Mesodermal cell (in vitro differentiated cells): ENCODE measurements around the gene ZNF468. TPM values are rescaled to one million over a fixed set of nuclear protein-coding genes. Genes with fewer than 3 reads are reported as not detected.
A peak's percentile ranks its signal among the peaks of the same experiment; 100 is the strongest.
"Not testable (repeated sequence)": the region's sequence is repeated elsewhere in the genome, so short reads cannot be mapped to it uniquely, and the experiment has no call there.

Experiments used
- H3K27ac ChIP-seq: 2 replicates; pipeline ENCODE4 v1.7.0; 2013; ENCODE audit warnings: mild to moderate bottlenecking, low read depth, low read length, moderate library complexity; ENCODE audit not compliant: severe bottlenecking
- H3K36me3 ChIP-seq: 2 replicates; pipeline ENCODE4 v1.7.1; 2013; ENCODE audit warnings: mild to moderate bottlenecking, low read length, moderate library complexity; ENCODE audit not compliant: control insufficient read depth, insufficient read depth
- H3K4me1 ChIP-seq: one replicate; pipeline ENCODE4 v1.7.1; 2013; ENCODE audit warnings: mild to moderate bottlenecking, low read length; ENCODE audit not compliant: insufficient read depth, control insufficient read depth, poor library complexity, severe bottlenecking
- H3K4me3 ChIP-seq: 2 replicates; pipeline ENCODE4 v1.7.0; 2013; ENCODE audit warnings: low read length, control low read depth, mild to moderate bottlenecking; ENCODE audit not compliant: insufficient read depth, poor library complexity, severe bottlenecking; ENCODE audit errors: extremely low read depth
- H3K9me3 ChIP-seq: 2 replicates; pipeline ENCODE4 v1.7.1; 2013; ENCODE audit warnings: mild to moderate bottlenecking, low read length, moderate library complexity; ENCODE audit not compliant: control insufficient read depth
- WGBS, 2 experiments: methylation state at CpG; one replicate each; pipeline ENCODE4 v1.1.5; 2013; ENCODE audit warnings: missing lambda C conversion rate in 2 of 2; ENCODE audit not compliant: insufficient coverage in 2 of 2; 5-methylcytosine and 5-hydroxymethylcytosine counted together
- polyA plus RNA-seq, 2 experiments: library from polyadenylated mRNA; stranded (reverse); fragments of 50-300 nt; gene quantifications; one replicate each; pipeline ENCODE4 v1.2.3, GENCODE V29; 2013

The ZNF468 gene
- 20.1 TPM for polyA plus RNA-seq (2013, experiment 1 of 2)
- polyA plus RNA-seq (2013, experiment 2 of 2): 17.9 TPM

GRCh38 chr19:52857378-52858191 is at the start of gene ZNF468:
Gene ZNF468 (minus strand): TSS chr19:52857619. CDS start chr19:52854272, 3,347 bp downstream.
- H3K27ac ChIP-seq, H3K4me1 ChIP-seq, H3K9me3 ChIP-seq: not testable (repeated sequence)
- Histone ChIP-seq H3K36me3 (peaks cover 25% of the 10 kb centered on the region), H3K4me3 (peak within 1 kb of the TSS; percentile 58)
- 14 to 17% methylated on average over 15 to 21 of the region's 43 CpGs for WGBS, 2 experiments

GRCh38 chr19:52904052-52904780 is 46.8 kb upstream of the ZNF468 start:
- H3K4me3 ChIP-seq, H3K27ac ChIP-seq, H3K9me3 ChIP-seq, H3K4me1 ChIP-seq: not testable (repeated sequence)
- WGBS, 2 experiments: 90 to 96% methylated on average over 13 to 14 of the region's 16 CpGs
- peaks cover 32% of the 10 kb centered on the region for H3K36me3 ChIP-seq

GRCh38 chr19:52901842-52902241 is 44.4 kb upstream of the ZNF468 start:
- peaks cover 10% of the 10 kb centered on the region for H3K9me3 ChIP-seq
- no peak overlapping the region for H3K4me3 ChIP-seq
- WGBS, 2 experiments: 78 to 89% methylated on average over 1 of the region's 3 CpGs
- no peak overlapping the region for H3K27ac ChIP-seq
- no peaks in the 10 kb centered on the region for H3K4me1 ChIP-seq
- peaks cover 12% of the 10 kb centered on the region for H3K36me3 ChIP-seq

GRCh38 chr19:52898596-52898995 is 41.2 kb upstream of the ZNF468 start:
- H3K4me3 ChIP-seq: not testable (repeated sequence)
- WGBS, 2 experiments: 85 to 88% methylated on average over 8 to 9 of the region's 10 CpGs

GRCh38 chr19:52898101-52898500 is 40.7 kb upstream of the ZNF468 start:
- H3K36me3 ChIP-seq: peaks cover 26% of the 10 kb centered on the region
- 74 to 76% methylated on average over 9 of the region's 15 CpGs for WGBS, 2 experiments
- peaks cover 10% of the 10 kb centered on the region for H3K9me3 ChIP-seq
- peak overlapping the region; percentile 61 for H3K4me3 ChIP-seq
- H3K27ac ChIP-seq: peak overlapping the region; percentile 92
- H3K4me1 ChIP-seq: no peaks in the 10 kb centered on the region

More at GRCh38 chr19:52898596-52898995, 41.2 kb upstream of the ZNF468 start:
- Histone ChIP-seq H3K36me3 (peaks cover 21% of the 10 kb centered on the region), H3K27ac (peak overlapping the region; percentile 92), H3K9me3 (peaks cover 10% of the 10 kb centered on the region)
- H3K4me1 ChIP-seq: not testable (repeated sequence)

GRCh38 chr19:52897138-52897935 is 39.9 kb upstream of the ZNF468 start, which contains the start of gene ZNF320:
Gene ZNF320 (minus strand): TSS chr19:52897635. CDS start chr19:52890255, 7,380 bp downstream.
- Histone ChIP-seq H3K4me1 (no peaks in the 10 kb centered on the region), H3K4me3 (peak within 1 kb of the TSS; percentile 61), H3K9me3 (peaks cover 10% of the 10 kb centered on the region), H3K27ac (peak within 1 kb of the TSS; percentile 92), H3K36me3 (peaks cover 33% of the 10 kb centered on the region)
- 0 to 1% methylated on average over 52 to 53 of the region's 56 CpGs for WGBS, 2 experiments

GRCh38 chr19:52896431-52897137 is 39.2 kb upstream of the ZNF468 start:
- H3K36me3 ChIP-seq: peaks cover 36% of the 10 kb centered on the region
- H3K27ac ChIP-seq: peak overlapping the region; percentile 92
- H3K4me1 ChIP-seq: no peaks in the 10 kb centered on the region
- peaks cover 10% of the 10 kb centered on the region for H3K9me3 ChIP-seq
- 40 to 62% methylated on average over 13 to 19 of the region's 24 CpGs for WGBS, 2 experiments
- H3K4me3 ChIP-seq: peak overlapping the region; percentile 61

- Histone ChIP-seq H3K4me3 (no peak overlapping the region), H3K36me3 (peaks cover 80% of the 10 kb centered on the region), H3K4me1 (no peaks in the 10 kb centered on the region), H3K27ac (no peak overlapping the region), H3K9me3 (no peaks in the 10 kb centered on the region)
- 81 to 82% methylated on average over 3 to 4 of the region's 4 CpGs for WGBS, 2 experiments
These were observed 33.9 kb upstream of the ZNF468 start for GRCh38 chr19:52891336-52891735.

GRCh38 chr19:52889931-52890330 is 32.5 kb upstream of the ZNF468 start:
- H3K4me3 ChIP-seq: no peak overlapping the region
- 100% methylated on average over 1 of the region's 4 CpGs; no CpG with 5 or more reads in 1 of the 2 experiments for WGBS, 2 experiments
- H3K9me3 ChIP-seq: peaks cover 3% of the 10 kb centered on the region
- peaks cover 85% of the 10 kb centered on the region for H3K36me3 ChIP-seq
- no peaks in the 10 kb centered on the region for H3K4me1 ChIP-seq
- no peak overlapping the region for H3K27ac ChIP-seq

GRCh38 chr19:52889076-52889475 is 31.7 kb upstream of the ZNF468 start:
- H3K4me3 ChIP-seq: no peak overlapping the region
- H3K36me3 ChIP-seq: peaks cover 85% of the 10 kb centered on the region
- no peaks in the 10 kb centered on the region for H3K4me1 ChIP-seq
- no peak overlapping the region for H3K27ac ChIP-seq
- 92 to 98% methylated on average over 4 to 5 of the region's 7 CpGs for WGBS, 2 experiments
- H3K9me3 ChIP-seq: peaks cover 11% of the 10 kb centered on the region
